Cardiac septum (tissue), 1 donor: Measurements from ENCODE around the gene CALHM3. TPM values are rescaled to one million over a fixed set of nuclear protein-coding genes. Genes with fewer than 3 reads are reported as not detected.

Source experiments
- DNase-seq: peaks from one replicate; pipeline ENCODE4 v3.0.0-alpha.2; 2020; ENCODE audit warnings: low spot score
- intact Hi-C: fragments of 100-400 bp; cut with DNase I; formaldehyde crosslinking; loops from one replicate; pipeline ENCODE4 v1.14.0; 2022
- total RNA-seq: library from RNA; stranded (reverse); fragmentation: NEBNext Ultra II Directional; extraction: Animal tissue kit (Norgen Biotek cat#: 25700); gene quantifications from one replicate; pipeline ENCODE4 v1.2.1, GENCODE V29; 2021
- donor health status: DM: no; HTN: no; CAD: no.

The CALHM3 gene
- total RNA-seq, 1 donor from 2014 or later, result not detected

DNA sequence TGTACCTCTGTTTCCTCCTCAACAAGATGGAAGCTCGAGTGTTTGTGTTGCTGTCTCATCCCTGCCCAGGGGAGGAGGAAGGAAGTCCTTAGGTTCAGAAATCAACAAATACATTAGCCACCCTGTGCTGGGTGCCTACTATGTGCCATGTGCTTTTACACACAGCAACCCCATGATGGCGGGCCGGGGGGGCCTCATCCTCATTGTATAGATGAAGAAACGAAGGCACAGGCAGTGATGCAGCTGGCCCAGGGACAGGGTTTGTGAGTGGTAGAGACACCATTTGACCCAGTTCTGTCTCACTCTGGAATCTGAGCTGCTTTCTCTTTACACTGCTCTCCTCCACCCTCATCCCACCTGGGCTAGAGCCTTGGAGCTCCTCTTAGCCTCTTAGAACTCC lies 25.0 kb downstream of the CALHM3 start:
- intact Hi-C loops, result no loop called here
- no peak for DNase-seq

DNA sequence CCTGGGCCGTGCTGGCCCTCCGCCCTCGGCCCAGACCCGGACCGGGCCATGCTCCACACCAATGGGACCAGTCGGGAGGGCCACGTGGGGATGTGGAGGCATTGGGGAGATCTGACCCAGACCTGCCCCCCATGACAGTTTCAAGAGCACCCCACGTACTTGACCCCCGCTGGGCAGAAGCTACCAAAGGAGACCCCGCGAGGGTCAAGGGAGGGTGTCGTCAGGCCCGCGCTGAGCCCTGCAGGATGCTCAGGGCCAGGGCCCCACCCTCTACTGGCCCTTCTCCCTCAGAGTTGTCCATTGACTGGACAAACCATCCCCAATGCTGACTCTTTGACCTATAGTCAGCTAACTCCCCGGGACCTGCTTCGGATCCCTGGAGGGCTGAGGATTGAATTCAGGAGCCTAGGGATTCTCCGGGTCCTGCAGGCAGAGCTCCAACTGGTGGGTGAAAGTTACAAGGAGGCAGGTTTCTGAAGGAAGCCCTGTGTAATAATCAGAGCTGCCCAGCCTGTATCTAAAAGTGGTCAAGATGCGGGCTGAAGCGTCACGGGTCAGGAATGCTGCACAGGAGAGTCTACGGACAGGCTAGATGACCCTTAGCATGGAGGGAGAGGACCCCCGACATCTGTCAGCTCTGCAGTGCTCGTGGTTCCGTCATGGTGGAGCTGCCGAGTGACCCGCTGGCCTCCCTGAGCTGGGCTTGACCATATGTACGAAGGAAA lies 26.4 kb downstream of the CALHM3 start:
- DNase-seq, result no peak
- intact Hi-C loops, result no loop called here

DNA sequence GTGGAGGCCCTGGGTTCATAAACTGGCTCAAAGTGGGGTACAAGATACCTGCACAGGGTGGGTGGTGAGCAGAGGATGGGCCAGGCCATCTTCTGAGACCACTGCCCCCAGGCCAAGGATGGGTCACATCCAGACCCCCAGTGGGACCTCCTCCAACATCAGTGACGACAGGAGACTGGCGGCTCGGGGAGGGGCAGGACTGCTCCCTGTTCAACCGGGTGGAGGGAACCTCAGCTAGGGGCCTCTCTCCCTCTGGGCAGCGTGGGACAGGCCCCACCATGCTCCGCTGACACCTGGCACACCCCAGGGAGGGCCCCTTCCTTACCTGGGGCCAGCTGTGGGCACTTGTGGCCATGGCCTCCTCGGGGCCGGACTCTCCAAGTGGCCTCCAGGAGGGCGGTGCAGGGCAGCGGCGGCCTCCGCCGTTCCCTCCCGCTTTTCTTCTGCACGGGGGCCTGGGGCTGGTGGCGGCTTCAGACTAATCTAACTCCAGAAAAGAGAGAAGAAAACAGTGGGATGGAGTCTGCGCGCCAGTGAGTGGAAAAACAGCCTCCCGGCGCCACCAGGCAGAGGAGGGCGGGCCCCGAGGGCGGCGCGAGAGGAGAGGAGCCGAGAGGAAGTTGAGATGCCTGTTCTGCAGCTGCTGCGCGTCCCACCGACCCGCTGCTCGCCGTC lies 27.1 kb downstream of the CALHM3 start, which contains the start of gene CALHM2:
TSS of gene CALHM2 (minus strand) at position 540 of the 675 bp plus-strand sequence. CDS start 2,429 bp downstream, outside the sequence.
- DNase-seq, result peak; percentile 87
- intact Hi-C loops, result no loop called here

- intact Hi-C loops, result no loop called here
- no peak for DNase-seq
Observed at GRCh38 chr10:103451091-103451813, 27.8 kb downstream of the CALHM3 start.

GRCh38 chr10:103450201-103450695 lies 28.8 kb downstream of the CALHM3 start:
- intact Hi-C loops, result no loop called here
- no peak for DNase-seq

DNA sequence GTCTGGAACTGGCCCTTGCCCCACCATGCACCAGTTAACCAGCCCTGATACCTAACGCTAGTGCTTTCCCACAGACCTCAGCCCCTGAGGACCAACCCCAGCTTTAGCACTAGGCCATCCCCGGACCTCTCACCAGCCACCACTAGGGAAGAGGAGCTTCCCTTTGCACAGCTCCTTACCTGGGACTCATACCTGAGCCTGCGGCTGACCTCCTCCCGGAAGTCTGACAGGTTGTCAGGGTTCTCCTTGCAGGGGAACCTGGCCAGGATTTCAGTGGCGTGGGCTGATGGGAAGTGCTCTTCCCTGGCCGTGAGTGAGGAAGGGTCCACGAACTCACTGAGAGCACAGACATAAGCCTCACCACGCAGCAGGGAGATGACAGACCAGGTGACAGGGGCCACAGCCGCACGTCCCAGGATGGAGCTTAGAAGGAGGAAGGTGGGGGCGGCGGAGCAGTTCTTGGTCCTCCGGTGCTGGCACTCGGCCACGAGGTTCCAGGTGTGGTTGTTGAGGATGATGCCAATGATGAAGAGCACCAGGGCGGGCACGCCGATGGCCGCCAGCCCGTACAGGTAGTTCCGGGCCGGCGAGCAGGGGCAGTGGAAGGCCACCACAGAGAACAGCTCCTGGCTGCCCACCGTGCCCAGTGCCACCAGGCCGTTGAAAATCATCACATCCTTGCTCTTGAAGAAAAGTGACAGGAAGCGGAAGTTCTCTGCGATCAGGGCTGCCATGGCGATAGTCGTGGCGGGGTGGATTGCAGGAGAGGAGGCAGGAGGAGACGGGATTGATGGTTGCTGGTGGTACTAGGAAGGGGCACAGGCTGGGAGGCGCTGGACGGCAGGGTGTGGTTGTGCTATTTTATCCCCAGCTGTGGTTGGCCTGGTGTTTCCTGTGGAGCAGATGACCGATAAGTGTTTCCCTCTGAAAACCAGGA lies 29.6 kb downstream of the CALHM3 start:
- intact Hi-C loops, result no loop called here
- DNase-seq, result no peak

- no peak for DNase-seq
- intact Hi-C loops, result no loop called here
Observed at GRCh38 chr10:103448746-103449145, 30.3 kb downstream of the CALHM3 start.

DNA sequence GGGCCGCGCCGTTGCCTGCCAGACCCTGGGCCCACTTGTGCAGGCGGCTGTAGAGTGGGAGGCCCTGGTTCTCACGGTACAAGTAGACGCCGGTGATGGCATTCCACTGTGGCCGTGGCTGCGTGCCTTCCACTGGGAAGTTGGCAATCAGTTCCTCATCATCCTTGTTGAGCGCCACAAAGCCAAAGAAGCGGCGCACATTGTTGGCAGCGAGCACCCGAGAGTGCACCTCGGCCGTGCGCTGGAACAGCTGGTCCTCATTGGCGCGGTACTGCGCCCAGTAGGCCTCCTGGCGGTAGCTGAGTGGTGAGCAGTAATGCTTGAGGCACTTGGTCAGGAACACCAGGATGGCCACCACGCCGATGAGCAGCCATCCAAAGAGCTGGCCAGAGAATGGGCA lies 31.9 kb downstream of the CALHM3 start:
- DNase-seq, result no peak
- intact Hi-C loops, result no loop called here

- intact Hi-C loops, result no loop called here
- peak; percentile 86 for DNase-seq
Observed at GRCh38 chr10:103445767-103446567, 33.1 kb downstream of the CALHM3 start.

GRCh38 chr10:103445366-103445765 lies 33.7 kb downstream of the CALHM3 start:
- intact Hi-C loops, result no loop called here
- no peak for DNase-seq

DNA sequence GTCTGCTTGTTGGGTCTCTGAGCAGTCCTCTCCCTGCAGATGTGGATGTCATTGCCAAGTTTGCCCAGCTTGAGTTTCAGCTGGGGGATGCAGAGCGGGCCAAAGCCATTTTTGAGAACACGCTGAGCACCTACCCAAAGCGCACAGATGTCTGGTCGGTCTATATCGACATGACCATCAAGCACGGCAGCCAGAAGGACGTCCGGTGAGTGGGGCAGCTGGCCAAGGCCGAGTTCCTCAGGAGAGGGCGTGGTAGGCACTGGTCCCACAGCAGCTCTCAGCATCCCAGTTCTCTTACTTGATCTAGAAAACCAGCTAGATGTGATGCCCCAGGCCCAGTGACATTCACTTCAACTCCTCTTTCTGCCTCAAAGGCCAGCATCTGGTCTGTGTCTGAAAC lies 34.6 kb downstream of the CALHM3 start:
- DNase-seq, result no peak
- intact Hi-C loops, result no loop called here

DNA sequence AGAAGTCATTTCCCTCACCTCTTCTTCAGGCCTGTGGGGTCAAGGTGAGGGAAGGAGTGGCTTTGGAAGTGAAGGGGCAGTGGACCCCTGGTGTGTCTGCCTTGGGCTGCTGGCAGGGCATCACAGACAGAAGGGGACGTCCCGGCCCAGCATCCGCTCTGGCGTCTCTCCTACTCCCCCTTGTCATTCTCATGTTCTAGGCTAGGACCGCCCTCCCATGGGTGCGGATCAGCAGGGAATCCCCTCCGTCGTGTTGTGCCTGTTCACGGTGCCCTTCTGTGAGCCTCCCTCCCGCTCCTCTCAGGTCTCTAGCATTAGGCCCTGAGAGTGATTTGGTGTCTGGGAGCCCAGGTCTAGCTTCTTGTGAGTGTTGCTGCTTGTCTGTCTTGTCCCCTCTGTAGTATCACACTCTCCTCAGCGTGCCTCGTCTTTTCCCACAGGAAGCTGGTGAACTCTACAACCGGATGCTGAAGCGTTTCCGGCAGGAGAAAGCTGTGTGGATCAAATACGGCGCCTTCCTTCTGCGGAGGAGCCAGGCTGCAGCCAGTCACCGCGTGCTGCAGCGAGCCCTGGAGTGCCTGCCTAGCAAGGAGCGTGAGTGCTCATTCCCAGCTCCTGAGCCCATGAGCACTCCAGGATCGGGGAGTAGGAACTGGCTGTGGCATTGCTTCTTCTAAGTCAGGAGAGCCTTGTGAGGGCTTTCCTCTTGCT lies 35.4 kb downstream of the CALHM3 start:
- DNase-seq, result no peak
- intact Hi-C loops, result no loop called here

DNA sequence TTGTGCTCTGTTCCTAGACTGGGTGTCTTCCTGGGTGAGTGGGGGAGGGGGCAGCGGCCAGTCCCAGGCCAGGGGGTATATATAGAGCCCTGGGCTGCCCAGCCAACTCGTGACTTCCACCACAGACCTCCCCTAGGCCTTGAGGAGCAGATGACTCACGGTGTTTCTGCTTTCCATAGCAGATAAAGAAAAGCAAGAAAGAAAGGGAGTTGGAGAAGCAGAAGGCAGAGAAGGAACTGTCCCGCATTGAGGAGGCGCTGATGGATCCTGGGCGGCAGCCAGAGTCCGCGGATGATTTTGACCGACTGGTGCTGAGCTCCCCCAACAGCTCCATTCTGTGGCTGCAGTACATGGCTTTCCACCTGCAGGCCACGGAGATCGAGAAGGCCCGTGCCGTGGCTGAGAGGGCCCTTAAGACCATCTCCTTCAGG lies 37.0 kb downstream of the CALHM3 start:
- intact Hi-C loops, result no loop called here
- DNase-seq, result no peak

DNA sequence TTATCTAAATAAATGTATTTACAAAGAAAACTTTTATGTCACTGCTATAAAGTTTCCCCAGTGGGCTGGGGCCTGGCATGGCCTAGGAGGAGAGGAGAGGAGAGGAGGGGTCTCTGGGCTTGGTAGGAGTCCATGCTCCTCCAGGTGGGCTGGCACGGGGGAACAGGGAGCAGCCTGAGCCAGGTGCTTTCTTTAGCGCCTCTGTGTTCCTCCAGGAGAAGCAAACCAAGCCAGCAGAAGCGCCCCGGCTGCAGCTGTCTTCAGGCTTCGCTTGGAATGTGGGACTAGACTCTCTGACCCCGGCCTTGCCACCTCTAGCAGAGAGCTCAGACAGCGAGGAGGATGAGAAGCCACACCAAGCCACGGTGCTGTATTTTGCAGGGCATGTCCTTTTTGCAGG lies 37.4 kb downstream of the CALHM3 start:
- no peak for DNase-seq
- intact Hi-C loops, result no loop called here

DNA sequence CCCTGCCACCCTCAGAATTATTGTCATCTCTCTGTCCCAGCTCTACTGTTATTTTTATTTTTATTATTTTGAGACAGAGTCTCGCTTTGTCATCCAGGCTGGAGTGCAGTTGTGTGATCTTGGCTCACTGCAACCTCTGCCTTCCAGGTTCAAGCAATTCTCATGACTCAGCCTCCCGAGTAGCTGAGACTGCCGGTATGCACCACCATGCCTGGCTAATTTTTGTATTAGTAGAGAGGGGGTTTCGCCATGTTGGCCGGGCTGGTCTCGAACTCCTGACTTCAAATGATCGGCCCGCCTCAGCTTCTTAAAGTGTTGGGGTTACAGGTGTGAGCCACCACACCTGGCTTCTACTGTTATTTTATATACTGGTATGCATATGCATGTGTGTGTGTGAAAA lies 37.8 kb downstream of the CALHM3 start:
- intact Hi-C loops, result no loop called here

DNA sequence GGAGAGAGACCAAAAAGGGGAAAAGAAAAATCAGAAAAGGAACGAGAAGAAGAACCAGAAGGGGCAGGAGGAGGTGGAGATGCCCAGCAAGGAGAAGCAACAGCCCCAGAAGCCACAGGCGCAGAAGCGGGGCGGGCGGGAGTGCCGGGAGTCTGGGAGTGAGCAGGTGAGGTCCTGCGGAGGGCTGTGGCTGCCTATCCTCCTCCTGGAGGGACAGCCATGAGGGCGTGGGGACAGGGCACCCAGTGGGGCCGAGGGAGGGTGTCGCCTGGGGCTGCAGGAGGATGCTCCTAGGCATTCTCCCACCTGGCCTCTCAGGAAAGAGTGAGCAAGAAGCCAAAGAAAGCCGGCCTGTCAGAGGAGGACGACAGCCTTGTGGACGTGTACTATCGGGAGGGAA lies 38.6 kb downstream of the CALHM3 start:
- DNase-seq, result no peak
- intact Hi-C loops, result no loop called here

More for the DNA sequence above, 37.8 kb downstream of the CALHM3 start:
- no peak for DNase-seq

DNA sequence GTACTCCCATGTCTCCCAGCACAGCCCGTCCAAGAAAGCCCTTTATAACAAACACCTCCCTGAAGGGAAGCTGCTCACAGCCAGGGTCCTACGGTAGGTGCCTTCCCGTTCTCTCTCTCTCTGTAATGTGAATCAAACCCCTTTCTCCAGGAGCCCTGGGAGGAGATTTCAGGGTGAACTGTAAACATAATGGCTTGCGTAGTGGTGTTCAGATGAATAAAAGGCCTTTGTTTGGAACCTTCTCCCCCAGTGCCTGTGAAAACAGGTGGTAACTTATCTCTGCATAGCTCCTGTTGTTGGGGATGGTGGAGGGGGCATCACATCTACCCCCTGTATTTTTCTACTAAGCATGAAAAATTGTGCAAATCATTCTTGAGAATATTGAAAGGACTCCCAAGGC lies 39.3 kb downstream of the CALHM3 start:
- intact Hi-C loops, result no loop called here
- no peak for DNase-seq

- no peak for DNase-seq
- intact Hi-C loops, result no loop called here
Observed at GRCh38 chr10:103433858-103434257, 45.2 kb downstream of the CALHM3 start.
